C4-2B (cell line): Measurements from ENCODE around the gene ZNF398.

Experiments used
- H3K27ac ChIP-seq: fragments of 450-650 bp; 2 replicates; pipeline ENCODE4 v1.5.1; 2017
- CTCF ChIP-seq: fragments of 450-650 bp; conservative IDR thresholded peaks from 2 replicates; pipeline ENCODE4 v1.5.1; 2017; ENCODE audit warnings: mild to moderate bottlenecking
- ZFX ChIP-seq: fragments of 450-650 bp; IDR thresholded peaks from 2 replicates; pipeline ENCODE4 v1.6.1; 2017

ZNF398 gene

DNA sequence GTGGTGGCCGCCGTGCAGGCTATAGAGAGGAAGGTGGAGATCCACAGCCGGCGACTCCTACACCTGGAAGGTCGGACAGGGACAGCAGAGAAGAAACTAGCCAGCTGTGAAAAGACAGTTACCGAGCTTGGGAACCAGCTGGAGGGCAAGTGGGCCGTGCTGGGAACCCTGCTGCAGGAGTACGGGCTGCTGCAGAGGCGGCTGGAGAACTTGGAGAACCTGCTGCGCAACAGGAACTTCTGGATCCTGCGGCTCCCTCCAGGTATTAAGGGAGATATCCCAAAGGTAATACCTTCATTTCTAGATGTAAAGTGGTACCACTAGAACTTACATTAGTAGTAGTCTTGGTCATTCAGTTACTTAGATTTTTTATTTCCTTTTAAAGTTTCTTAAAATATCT, 6.8 kb downstream of the ZNF398 start:
- no peak overlapping the region for H3K27ac ChIP-seq
- TF ChIP-seq CTCF (no peak), ZFX (no peak)

DNA sequence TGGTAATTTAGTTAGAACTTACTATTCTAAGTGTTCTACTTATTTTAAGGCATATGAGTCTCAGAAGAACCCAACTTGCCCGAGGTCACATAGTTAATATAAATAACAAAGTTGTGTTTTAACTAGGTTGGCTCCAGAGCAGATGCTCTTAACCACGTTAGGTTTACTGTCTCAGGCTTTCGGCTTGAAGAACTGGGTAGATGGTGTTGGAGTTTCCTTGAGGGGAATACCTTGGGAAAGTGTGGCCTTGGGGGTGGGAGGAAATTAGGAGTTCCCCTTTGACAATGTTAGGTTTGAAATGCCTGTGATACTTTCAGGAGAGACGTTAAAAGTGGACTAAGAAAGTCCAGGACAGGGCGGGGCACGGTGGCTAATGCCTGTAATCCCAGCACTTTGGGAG, 9.6 kb downstream of the ZNF398 start:
- H3K27ac ChIP-seq = no peak overlapping the region
- TF ChIP-seq CTCF = no peak
- no peak for TF ChIP-seq ZFX

GRCh38 chr7:149161241-149161848, 14.1 kb downstream of the ZNF398 start:
- peak overlapping the region; percentile 8 for H3K27ac ChIP-seq
- no peak for TF ChIP-seq CTCF

- no peak for TF ChIP-seq ZFX
- no peak for TF ChIP-seq CTCF
- no peak overlapping the region for H3K27ac ChIP-seq
Observed at GRCh38 chr7:149166142-149166541, 18.9 kb downstream of the ZNF398 start.

DNA sequence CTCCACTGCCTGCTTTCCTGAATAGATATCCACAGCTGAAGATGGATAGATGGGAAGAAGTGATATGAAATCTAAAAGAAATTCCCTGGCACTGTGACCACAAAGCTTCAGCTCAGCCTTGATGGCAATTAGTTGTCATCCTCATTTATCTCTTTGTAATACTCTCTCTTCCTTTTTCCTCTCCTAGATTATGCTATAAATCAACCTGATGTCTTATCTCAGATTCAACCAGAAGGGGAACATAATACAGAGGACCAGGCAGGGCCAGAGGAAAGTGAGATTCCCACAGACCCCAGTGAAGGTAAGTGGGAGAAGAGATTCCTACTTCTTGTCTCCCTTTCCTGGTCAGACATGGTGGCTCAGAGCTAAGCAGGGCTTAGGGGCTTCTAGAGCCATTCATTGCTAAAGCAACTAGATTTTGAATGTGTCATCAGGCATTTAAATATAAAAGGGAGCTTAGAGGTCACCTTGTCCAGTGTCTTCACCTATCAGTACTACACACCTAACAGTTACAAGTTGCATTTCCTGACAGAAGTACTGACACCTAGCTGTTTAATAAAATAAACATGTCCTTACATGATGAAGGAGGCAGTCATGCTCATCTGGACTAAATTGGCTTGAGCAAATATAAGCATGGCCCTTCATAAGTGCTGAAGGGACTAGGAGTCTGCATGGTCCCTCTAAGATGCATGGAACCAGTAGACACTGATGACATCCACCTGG, 19.5 kb downstream of the ZNF398 start:
- no peak overlapping the region for H3K27ac ChIP-seq
- TF ChIP-seq CTCF (no peak), ZFX (no peak)

- no peak overlapping the region for H3K27ac ChIP-seq
- no peak for TF ChIP-seq ZFX
- no peak for TF ChIP-seq CTCF
Observed at GRCh38 chr7:149171892-149172533, 24.8 kb downstream of the ZNF398 start.

- TF ChIP-seq CTCF = no peak
- no peak for TF ChIP-seq ZFX
- no peak overlapping the region for H3K27ac ChIP-seq
Observed at GRCh38 chr7:149172534-149172920, 25.3 kb downstream of the ZNF398 start.
